ENCODE results near the gene BICD2. TPM values are rescaled to one million over a fixed set of nuclear protein-coding genes. Genes with fewer than 3 reads are reported as not detected.

BICD2 gene
- total RNA-seq, 1 donor from 2014 or later: 70.7 TPM

DNA sequence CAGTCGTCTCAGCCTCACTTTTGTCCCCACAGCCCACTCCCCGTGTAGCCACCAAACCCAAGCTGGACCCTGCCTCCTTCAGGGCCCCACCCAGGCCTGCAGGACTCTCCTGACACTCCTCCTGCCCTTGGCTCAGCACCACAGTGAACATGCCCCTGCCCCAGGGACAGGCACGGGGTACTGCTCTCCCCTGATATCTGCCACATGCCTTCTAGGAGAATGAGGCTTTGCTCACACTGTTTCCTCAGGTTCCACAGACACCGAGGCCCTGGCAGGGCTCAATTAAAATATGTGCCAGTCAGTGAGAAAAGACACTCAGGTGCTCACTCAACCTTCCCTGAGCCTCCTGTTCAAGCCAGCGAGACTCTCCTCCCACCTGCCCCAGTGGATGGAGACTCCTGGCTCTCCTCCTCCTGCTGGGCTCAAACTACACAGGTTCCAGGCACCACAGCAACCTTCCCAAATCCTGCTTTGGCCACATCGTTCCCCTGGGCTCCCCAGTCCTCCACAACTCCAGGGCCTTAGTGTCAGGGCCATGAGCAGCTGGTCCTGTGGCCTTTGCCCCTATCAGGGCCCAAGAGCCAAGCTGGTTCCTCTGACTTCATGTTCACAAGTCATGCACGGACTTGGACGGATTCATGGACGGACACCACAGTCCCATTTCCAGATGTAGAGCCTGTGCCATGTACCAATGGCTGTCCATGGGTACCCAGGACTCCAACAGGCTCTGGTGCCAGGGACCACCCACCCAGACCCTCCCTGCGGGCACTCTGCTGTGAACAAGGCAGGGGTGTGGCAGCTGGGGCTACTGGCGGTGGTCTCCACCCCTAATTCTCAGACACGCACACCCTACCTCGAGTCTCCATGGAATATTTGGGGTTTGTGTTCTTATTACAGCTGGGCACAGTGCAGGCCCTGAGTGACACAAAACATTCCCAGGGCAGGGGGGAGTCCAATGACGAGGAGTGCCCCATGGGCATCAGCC is 36.6 kb downstream of the BICD2 start:
- no peak for DNase-seq (ENCODE audit: low read depth)

DNA sequence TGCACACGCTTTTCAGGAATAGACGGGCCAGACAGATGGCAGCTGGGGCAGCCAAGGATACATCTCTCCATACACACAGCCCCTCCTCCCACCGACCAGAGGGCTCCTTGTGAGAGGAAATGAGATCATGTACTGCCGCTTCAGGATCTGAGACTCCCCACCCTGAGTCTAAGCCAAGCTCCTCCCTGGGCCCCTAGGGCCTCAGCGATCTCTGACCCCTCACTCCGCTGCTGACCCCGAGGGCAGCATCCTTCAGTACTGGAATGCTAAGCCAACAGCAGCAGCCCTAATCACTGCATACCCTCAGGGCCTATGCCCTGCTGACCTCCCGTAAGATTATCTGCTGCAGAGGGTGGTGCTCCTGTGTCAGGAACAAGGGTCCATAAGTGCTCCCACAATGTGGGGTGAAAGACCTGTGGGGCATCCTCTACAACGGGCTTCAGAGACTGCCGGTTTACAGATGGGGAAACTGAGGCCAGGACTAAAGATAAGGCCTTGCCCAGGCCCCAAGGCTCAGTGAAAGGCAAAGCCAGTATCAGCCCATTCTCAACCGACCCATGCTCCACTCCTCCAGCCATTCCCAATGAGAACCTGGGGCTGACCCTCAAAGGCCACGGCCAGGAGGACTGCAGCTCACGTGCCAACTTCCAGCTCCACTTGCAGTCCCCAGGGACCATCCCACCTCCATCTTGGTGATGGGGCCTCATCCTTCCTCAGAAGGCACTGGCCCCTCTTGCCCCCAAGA is 37.5 kb downstream of the BICD2 start:
- DNase-seq (ENCODE audit: low read depth): no peak

DNA sequence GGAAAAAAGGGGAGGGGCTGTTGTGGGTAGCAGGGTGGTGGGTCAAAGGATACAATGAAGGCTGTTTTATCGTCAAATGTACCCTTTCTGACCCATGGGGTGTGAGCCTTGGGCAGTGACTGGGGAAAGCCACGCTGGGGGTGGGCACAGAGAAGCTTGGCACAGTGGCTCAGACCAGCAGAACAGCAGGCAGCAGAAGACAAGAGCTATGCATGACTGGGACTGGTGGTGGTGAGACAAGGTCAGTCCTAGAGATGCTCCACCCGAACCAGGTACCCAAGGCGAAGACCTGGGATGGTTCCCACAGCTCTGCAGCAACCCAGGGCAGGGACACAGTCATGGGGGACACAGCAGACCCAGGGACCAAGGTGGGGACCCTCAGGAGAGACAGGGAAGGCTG is 38.3 kb downstream of the BICD2 start:
- no peak for DNase-seq (ENCODE audit: low read depth)

DNA sequence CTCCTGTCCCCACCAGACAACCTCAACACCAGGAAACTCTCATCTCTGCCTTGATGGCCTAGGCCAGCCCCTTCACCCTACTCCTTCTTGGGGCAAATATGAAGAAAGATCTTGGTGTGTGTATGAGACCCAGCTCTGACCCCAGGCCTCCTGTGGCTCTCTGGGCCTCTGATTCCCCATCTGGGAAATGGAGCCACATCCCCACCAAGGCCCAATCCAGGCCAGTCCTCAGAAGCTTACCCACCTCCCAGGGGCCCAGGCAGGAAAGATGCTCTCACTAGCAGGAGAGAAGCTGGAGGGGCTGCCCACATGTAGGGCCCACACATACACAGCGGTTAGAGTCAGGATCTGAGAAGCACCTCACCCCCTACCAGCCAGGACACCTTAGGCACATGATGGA is 38.9 kb downstream of the BICD2 start:
- DNase-seq (ENCODE audit: low read depth): no peak

DNA sequence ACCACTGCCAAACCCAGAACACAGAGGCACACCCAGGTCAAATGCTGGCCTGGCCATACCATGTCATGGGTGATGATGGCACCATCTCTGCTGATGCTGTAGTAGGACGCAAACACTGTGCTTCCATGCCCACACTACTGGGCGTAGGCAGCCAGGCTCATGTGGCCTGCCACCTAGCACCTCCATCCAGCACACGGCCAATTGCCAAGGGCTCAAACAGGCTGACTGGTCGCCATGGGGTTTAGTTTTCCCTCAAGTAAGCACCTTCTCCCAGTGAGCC is 39.4 kb downstream of the BICD2 start:
- no peak for DNase-seq (ENCODE audit: low read depth)

DNA sequence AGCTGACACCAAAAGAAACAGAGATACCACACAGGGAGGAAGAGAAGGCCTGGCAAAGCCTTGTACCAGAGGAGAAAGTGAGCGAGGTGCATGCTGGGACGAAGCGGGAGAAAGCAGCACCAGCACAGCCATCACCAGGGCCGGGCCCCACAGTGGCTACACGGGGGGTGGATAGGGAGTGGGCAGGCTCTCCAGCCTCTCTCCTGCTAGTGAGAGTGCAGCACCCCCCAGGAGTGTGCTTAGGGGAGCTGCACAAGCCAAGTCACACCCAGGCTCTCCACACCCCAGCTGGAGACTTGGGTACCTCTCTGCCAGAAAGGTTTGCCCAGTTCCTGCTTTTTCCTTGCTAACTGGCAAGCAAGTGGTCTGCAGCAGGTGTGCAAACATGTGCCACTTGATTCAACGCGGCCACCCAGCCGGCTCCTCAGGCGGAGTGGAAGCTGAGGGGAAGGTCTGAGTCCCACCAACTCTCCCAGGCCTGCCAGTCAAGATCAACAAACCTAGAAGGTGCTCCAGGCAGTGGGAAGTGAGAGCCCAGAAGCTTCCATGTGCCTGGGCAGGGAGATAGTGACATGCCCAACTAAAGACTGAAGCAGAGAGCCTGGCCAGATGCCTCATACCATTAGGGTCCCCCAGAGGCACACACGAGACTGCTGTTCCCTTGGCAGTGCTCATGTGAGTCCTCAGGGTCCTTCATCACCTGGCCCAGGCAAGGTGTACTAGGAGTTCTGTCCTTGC is 39.9 kb downstream of the BICD2 start:
- DNase-seq (ENCODE audit: low read depth): no peak

DNA sequence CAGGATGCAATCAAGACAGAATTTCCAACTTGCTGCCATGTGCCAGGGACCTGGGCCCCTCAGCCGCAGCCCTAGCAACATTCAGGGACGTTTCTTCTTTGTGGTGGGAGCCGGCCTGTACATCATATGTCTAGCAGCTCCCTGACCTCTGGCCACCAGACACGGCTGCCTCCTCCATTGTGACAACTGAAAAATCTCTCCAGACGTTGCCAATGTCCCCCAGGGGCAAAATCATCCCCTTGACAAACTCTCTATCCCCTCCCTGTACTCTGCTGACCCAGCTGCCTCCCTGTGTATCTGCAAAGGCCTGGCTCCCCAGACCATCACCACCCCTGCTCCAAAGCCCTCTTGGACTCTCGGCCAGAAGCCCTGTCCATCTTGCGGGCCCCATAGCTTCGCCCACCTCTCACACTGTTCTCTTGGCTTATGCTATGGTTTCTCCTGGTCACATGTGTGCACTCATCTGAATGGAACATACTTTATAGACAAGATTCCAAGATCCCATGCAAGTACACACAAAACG is 40.8 kb downstream of the BICD2 start:
- no peak for DNase-seq (ENCODE audit: low read depth)

DNA sequence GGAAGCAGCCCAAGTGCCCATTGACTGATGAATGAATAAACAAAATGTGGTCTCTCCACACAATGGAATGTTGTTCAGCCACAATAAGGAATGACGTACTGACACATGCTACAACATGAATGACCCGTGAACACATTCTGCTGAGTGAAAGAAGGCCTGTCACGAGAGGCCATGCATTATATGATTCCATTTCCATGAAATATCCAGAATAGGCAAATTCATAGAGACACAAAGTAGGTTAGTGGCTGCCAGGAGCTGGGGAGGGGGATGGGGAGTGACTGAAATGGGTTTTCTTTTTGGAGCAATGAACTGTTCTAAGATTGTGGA is 41.4 kb downstream of the BICD2 start:
- DNase-seq (ENCODE audit: low read depth): peak; percentile 26

DNA sequence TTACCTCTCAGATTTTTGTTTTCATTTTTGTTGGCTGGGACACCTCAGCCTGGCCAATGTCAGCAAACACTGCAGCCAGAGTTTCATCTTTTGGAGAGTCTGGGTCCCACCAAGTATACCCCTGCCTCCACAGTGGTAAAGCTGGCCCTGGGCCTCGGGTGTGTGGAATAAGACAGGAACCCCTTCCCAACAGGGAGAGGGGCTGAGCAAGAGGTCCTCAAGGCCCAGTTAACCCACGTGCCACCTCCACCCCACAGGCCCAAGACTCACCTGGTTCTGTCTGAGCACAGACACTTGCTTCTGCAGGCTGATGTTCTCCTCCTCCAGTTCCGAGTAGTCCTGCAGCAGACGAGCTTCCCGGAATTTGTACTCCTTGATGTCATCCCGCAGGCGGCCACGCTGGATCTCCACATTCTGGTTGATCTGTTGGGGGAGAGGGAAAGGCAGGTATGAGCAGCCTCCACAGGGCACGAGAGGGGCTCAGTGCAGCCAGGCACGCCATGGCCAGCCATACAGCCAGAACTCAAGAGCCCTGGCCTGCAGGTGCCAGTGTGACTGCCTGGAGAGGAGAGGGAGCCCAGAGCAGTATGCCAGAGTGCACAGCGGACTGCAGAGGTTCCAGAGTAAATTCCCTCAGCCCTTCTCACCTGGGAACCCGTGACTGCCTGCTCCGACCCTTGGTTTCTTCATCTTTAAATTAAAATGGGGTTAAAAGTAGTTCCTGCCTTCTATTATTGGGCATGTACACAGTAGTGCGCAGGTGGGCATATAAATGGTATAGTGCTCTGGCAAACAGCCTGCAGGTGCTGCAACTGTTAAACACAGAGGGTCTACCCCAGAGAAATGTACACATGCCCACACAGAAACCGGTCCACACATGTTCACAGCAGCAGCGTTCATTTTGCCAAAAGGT is 42.0 kb downstream of the BICD2 start:
- no peak for DNase-seq (ENCODE audit: low read depth)

DNA sequence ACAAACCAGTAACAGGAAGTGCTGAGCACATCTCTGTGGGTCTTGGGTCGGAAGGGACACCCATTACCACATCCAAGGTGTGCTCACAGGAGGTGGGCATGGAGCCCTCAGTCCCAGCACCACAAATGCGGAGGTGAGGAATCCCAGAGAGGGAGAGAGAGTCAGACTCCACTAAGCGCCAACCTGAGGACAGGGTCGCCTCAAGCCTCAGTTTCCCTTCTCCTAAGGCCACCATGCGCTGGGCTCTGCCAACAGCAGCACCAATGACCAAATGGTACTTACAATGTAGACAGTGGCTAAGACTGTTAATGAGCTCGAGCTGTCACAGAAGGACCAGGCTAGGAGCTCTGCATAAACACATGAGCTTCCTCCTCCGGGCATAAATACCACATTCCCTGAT is 43.1 kb downstream of the BICD2 start:
- no peak for DNase-seq (ENCODE audit: low read depth)

DNA sequence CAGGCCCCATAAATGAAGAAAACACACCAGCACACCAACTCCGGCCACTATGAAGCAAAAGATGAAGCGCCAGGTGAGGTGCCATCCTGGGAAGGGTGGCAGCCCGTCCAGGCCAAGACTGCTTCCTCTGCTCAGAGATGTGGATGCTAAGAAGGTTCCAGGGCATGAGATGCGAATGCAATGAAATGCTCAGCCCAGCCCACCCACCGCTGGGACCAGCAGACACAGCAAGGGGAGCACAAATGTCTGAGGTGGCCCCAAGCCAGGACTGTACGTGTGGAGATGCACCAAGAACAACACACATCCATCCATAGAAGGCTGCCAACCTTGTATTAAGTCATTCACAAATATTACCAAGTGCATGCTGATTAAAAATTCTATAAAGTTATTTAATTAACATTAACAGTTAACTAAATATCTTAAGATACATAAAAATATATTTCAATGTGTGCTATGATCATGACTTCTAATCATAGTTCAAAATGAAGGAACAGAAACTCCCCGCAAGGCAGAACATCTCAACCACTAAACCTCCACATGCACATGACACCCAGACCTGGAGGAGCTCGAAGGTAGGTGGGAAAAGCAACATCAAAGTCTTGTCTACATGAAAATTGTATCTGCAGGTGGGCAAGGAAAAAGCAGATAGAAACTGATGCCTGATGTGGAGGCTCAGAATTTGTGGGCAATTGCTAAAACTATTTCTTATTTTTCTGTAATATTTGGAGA is 43.7 kb downstream of the BICD2 start:
- no peak for DNase-seq (ENCODE audit: low read depth)

DNA sequence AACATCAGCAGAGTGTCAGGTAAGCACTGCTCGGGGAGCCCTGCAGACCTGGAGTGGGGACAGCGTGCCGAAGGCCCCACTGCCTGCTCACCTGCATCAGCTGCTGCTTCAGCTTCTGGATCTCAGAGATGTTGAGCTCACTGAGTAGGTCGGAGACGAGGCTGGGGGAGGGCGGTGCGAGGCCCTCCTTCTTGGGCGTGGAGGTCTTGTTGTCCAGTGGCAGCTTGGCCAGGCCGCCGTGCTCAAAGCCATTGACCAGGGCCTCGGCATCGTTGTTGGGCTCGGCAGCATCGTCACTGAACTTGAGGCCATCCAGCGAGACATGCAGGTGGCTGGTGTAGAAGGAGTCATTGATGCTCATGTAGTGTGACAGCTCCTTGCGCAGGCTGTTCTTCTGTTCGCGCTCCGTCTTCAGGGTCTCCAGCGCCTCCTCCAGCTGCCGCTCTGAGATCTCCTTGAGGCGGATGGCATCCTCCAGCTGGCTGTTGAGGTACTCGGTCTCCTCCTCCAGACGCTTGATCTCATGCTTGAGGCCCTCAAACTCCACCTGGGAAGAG is 44.3 kb downstream of the BICD2 start:
- no peak for DNase-seq (ENCODE audit: low read depth)

DNA sequence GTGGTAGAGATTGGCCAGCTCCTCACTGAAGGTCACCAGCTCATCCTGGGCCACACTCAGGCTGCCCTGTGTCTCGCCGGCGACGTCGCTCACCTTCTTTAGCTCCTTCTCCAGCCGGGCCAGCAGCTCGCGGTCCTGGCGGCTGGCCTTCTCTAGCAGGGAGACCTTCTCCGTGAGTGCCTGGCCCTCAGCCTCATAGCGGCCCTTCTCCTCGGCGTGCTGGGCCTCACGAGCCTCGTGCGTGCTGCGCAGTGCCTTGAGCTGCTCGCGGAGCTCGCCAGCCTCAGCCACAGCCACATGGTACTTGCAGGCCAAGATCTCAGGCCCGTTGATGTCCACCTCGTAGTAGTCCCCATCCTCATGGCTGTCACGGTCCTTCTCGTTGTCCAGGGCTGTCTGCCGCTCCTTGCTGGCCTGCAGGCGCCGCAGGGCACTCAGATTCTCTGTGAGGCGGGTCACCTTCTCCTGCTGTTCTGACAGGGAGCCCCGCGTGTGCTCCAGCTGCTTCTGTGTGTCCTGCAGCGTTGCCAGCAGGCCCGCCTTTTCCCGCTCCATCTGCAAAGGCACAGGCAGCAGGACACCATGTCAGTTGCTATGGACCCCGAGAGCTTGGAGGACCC is 45.5 kb downstream of the BICD2 start:
- no peak for DNase-seq (ENCODE audit: low read depth)

DNA sequence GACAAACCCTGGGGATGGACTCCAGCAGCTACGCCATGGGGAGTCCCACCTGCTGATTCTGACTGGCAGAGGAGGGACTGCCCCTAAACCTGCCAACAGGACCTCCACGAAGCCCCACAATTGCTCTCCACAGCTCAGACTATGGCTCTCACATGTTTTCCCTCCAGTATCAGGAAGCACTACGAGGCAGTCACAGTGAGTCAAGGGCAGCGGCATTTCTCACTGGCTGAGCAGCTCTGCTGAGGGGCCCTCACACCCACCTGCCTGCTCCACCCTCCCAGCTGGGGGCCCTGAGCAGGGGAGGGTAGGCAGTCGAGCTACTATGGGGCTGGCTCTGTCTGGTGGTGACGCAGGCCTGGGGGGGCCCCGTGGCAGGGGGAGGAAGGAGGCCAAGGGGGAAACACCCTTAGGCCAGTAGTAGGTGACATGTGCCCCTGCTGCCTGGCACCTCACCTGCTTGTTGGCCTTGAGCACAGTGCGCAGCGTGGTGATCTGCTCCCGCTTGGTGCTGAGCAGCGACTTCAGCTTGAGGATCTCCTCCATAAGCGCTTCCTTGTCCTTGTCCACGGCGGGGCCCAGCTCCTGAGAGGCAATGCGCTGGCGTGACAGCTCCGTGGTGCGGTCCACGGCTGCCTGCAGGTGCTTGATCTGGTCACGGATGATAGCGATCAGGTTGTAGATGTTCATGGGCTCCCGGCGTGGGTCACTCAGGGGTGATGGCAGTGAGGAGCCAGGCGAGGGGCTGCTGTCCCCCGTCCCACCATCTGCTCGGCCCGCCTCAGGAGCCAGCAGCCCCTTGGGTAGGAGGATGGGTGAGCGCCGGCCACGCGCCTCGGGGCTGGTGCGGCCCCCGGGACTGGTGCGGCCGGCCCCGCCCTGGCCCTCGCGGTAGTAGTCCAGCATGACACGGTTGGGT is 46.3 kb downstream of the BICD2 start:
- no peak for DNase-seq (ENCODE audit: low read depth)

DNA sequence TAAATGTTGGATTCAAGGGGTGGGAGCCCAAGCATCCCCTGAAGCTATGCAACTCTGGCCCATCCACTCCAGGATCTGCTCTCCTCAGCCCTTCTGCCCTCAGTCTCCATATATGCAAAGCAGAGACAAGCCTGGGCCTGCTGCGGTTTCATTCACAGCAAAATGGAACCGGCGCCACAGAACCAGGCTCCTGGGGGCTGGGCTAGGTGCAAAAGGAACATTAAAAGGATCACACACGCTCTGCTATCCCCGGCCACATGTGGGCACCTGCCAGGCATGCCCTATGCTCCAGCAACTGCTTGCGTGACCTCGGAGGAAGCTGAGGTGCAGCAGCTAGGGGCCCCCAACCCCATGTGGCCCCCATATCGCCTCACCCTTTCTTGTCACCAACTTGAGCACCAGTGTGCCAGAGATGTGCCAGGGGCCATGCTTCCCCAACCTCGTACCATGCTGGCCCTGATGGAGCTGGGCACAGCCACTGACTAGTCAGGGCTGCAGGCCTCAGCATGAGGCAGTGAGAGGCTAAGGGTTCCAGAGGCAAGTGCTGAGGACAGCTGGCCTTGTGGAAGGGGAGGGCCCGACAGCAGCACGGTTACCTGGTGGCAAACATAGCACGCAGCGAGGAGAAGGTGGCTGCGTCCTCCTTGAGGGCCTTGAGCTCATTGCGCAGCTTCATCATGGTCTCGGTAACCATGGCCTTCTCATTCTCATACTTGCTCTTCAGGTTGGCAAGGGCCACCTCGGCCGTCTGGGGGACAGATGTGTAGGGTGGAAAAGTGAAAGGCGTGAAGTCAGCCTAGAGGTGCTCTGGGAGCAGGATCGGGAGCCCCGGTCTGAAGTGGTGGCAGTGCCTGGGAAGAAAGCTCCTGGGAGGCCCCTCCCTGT is 47.2 kb downstream of the BICD2 start:
- no peak for DNase-seq (ENCODE audit: low read depth)

DNA sequence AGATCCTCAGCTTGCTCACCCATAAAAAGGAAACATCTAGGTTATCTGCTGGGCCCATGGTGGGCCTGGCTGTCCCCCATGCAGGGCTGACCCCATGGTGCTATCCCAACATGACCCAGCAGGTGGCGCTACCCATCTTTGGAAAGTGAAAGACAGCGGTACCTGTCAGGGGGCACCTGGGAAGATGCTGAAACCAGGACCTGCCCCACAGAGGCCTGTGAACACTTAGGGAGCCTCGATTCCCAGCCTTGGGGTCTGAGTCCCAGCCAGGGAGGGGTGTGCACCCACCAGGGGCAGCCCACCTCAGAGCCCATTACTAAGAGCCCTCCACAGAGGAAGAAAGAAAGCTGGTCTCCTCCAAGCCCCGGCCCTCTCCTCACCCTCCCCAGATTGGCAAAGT is 48.1 kb downstream of the BICD2 start:
- no peak for DNase-seq (ENCODE audit: low read depth)

DNA sequence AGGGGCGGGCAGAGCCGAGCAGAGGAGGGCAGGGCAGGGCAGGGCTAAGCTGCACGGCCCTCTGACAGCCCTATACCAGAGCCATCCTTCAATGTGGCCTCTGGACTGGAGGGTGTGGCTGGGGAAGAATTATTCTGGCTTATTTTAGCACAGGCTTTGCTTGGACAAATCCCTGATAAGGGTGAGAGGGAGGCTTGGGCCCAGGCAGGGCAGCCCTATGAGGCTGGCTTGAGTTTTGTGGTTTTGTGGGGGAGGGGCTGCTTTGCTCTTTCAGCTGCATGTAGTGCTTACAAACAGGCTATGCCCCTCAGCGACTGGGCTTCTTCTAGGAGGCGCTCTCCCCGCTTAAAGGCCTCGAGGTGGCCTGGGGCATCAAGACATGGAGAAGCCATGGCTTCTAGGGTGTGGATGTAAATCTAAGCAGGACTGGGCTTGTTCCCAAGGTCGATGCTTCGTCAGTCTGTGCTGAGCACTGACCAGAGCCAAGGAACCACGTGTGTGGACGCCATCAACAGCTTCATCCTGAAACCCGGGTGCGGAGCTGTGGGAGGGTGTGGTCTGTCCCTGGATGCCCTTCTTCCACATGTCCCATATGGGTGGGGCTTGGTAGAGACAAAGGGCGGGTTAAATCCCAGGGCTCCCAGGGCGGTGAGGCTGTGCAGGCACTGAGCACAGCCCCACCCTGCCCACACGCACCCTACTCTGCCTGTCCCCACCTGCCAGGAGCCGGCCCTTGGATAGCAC is 49.0 kb downstream of the BICD2 start:
- no peak for DNase-seq (ENCODE audit: low read depth)
